GM21619 (cell line): ENCODE results near the gene LGALS12.

Source experiments
- ATAC-seq: cut with Tn5 transposase; IDR thresholded peaks from one replicate; pipeline ENCODE4 v1.9.1; 2021; ENCODE audit not compliant: unreplicated experiment

Gene LGALS12, protein sequence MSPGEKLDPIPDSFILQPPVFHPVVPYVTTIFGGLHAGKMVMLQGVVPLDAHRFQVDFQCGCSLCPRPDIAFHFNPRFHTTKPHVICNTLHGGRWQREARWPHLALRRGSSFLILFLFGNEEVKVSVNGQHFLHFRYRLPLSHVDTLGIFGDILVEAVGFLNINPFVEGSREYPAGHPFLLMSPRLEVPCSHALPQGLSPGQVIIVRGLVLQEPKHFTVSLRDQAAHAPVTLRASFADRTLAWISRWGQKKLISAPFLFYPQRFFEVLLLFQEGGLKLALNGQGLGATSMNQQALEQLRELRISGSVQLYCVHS

DNA sequence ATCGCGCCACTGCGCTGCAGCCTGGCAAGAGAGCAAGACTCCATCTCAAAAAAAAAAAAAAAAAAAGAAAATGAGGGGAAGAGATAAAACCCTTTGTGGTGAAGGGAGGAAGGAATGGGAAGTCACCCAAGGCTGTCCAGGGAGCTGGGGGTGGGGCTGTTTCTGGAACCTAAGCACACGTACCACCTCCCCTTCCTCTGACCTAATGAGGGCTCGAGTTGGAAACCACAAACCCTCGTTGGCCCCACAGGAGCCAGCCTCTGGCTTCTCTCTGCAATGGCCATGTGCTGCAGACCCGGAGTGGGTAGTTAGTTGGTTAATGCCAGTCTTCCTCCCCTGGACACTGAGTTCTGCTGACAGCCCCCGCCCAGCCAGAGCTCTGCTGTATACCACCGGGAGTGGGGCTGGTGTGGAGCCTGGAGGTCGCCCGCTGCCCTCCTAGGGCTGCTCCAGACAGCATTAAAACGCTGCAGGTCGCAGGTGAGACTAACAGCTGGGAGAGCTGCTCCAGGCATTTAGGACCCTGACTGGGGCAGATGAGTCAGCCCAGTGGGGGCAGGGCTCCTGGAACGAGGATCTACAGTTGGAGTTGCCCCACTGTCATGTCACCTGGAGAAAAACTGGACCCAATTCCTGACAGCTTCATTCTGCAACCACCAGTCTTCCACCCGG lies at the start of gene LGALS12:
TSS of gene LGALS12 (plus strand) at position 228 of the 672 bp plus-strand sequence. CDS start at position 603, 375 bp downstream.
- ATAC-seq: no peak

DNA sequence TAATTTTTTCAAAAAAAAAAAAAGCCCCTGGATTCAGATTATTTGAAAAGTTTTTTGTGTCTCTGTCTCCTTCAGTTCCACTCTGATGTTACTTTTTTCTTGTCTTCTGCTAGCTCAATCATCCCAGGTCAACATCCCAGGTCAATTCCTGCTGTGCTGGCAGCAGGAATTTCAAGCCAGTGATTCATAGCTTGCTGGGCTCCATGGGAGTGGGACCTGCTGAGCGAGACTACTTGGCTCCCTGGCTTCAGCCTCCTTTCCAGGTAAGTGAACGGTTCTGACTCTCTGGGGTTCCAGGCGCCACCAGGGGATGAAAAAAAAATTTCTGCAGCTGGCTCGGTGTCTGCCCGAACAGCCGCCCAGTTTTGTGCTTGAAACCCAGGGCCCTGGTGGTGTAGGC lies 46.3 kb upstream of the LGALS12 start:
- ATAC-seq: no peak

DNA sequence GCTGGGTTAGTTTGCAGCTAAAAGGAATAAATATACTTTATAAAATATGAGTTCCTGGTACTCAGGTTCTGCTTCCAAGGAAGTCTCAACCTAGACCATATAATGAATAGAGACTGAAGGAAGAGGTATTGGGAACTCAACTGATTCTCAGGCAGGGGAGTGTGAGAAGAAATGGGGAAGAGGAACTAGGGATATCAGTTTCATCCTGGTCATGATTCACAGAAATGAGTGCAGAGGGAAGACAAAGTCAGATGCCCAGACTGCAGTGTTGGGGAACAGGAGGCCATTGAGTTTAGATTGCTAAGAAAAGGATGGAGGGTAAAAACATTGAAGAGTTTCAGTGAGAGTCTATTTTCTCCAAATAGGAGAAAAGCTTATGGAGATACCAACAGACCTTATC lies 43.7 kb upstream of the LGALS12 start:
- ATAC-seq: no peak

DNA sequence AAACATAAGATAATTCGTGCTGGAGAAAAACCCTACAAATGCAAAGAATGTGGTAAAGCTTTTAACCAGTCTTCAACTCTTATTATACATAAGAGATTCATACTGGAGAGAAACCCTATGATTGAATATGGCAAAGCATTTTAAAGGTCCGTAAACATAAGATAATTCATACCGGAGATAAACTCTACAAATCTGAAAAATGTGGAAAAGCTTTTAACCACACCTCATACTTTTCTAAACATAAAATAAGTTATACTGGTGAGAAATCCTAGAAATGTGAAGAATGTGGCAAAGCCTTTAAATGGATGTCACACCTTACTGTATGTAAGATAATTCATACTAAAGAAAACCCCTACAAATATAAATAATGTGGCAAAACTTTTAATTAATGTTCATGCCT lies 35.6 kb upstream of the LGALS12 start:
- ATAC-seq: no peak

DNA sequence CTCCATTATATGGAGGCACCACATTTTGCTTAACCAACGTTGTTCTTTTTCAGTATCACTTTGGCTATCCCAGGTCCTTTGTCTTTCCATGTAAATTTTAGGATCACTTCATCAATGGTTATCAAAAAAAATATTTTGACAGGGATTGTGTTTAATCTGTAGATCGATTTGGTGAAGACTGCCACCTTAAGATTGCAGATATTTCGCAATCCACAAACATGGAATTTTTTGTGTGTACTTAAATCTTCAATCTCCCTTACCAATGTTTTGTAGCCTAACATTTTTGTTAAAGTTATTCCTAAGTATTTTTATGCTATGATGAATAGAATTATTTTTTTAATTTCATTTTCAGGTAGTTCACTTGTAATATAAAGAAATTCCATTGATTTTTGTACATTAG lies 33.5 kb upstream of the LGALS12 start:
- ATAC-seq: no peak

DNA sequence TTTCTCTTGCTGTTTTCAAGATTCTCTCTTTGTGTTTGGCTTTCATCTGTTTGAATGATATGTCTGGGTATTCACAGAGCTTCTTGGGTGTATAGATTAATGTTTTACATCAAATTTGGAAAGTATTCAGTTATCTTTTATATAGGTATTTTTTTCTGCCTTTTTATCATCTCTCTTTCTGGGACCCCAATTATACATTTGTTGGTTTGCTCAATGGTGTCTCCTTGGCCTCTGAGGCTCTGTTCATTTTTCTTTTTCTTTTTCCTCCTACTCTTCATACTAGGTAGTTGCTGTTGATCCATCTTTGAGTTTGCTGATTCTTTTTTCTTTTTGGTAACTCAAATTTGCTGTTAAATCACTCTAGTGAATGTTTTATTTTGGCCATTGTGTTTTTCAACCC lies 29.3 kb upstream of the LGALS12 start:
- no peak for ATAC-seq

DNA sequence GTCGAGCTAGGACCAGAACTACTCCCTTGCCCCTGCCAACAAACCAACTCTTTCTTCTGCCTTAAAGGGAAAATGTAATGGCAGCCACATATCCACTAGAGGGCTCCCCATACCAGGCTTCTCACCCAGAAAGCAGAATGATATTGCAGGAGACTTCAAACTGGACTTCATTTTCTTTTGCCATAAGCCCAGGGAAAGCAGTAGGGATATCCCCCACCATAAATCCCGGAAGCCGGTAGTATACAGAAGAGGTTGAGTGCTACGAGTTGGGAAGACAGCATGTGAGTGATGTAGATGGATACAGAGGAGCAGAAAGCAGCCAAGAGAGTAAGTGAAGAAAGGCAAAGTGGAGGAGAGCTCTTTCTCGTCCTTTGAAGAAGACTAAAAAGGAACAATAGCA lies 27.0 kb upstream of the LGALS12 start:
- no peak for ATAC-seq

DNA sequence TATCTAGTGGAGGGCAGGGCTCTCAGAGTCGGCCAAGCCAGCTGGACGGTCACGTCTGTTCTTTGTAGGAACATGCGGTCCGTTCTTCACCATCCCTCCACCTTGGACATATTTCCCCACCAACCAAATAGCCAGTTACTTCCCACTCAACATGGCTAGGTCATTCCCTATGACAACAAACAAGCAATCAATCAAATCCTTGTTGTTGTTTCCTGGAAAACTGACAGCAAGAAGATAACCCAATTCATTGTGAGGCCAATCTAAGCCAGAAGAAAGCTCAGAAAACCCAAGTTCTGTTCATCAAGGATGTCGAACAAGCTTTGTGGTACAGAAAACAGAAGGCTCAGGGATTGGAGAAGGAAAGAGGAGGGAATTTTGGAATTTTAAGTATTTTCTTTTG lies 25.8 kb upstream of the LGALS12 start:
- ATAC-seq: no peak

DNA sequence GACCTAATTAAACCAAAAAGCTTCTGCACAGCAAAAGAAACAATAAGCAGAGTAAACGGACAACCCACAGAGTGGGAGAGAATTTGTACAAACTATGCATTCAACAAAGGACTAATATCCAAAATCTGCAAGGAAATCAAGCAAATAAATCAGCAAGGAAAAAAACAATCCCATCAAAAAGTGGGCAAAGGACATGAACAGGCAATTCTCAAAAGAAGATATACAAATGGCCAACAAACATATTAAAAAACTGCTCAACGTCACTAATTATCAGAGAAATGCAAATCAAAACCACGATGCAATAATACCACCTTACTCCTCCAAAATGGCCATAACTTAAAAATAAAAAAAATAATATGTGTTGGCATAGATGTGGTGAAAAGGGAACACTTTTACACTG lies 20.1 kb upstream of the LGALS12 start:
- ATAC-seq: no peak

DNA sequence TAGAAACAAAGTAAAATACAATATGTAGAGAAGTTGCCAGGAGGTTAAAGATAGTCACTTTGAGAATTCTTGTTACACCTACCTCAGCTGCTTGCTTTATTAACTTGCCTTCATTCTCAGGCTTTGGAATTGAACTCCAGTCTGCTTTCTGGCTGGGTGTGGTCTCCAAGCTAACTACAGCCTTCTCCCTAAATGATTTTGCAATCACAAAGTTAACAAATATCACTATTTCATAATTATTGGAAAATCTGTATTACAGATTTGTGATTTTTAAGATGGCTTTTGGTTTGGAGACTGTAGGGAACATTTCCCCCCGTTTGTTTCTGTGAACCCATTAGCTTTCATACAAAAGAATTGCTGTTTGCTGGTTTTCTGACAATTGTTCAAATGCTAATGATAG lies 17.1 kb upstream of the LGALS12 start:
- ATAC-seq: no peak

DNA sequence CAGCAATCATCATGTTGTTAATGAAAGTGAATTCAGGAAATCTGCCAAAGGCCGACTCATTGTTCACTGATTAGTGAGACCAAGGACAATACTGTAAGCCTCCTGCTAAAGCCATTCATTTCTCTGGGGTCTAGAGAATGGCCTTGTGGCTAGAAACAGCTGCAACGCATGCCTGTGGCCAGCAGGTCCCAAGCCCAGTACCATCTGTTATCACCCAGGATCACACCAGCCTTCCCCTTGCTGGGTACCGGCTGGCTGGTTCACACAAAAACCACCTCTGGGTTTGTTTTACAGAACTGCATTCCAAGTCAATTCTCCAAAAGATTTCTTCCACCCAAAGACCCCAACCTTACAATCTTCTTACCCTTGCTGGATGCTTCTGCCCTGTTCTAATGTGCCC lies 16.0 kb upstream of the LGALS12 start:
- ATAC-seq: no peak

DNA sequence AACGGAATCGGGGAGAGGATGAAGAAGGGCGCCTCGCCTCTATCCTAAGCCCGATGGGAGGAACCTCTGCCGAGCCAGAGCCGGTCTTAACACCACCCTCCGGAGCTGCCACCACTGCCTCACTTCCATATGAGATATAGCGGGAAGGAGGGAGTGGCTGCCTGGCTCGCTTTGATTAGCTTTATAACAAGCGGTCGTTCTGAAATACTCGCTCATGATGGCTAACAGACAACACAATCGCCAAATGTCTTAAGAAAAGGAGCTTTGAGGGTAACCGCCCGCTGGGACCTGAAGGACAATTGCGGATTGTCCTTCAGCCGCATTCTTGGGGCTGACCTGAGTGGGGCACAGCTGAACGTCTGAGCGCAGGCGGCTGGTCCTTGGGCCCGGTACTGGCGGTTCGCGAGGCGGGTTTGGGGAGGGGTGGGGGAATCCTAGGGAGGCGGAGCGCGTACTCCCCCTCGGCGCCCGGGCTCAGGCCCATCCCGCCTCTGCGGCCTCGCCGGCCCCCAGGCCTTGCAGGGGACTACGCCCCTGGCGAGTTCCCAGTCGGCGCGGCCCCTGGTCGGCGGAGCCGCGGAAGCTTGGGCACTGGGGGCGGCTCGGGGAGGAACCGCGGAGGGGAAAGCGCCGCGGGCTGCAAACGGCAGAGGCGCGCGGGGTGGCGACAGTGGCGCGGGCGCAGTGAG lies 15.2 kb upstream of the LGALS12 start, which contains the start of gene PLAAT5:
TSS of gene PLAAT5 (minus strand) at position 617 of the 689 bp plus-strand sequence. CDS start at position 484, 133 bp downstream.
- no peak for ATAC-seq

DNA sequence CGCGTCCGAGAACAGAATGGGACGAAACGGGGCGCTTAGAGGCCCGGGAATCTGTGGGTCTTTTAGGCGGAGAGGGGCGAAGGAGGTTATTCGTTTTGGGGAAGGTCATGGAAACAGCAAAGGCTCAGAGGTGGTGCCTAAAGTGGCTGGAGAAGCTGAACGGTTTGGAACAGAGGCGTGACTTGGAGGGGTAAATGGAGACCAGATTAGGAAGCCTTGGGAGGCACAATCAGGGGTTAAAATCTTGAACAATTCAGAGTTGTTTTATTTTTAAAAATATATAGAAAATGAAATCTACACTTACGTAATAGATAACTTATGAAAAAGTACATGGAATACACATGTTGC lies 14.7 kb upstream of the LGALS12 start:
- ATAC-seq: no peak

DNA sequence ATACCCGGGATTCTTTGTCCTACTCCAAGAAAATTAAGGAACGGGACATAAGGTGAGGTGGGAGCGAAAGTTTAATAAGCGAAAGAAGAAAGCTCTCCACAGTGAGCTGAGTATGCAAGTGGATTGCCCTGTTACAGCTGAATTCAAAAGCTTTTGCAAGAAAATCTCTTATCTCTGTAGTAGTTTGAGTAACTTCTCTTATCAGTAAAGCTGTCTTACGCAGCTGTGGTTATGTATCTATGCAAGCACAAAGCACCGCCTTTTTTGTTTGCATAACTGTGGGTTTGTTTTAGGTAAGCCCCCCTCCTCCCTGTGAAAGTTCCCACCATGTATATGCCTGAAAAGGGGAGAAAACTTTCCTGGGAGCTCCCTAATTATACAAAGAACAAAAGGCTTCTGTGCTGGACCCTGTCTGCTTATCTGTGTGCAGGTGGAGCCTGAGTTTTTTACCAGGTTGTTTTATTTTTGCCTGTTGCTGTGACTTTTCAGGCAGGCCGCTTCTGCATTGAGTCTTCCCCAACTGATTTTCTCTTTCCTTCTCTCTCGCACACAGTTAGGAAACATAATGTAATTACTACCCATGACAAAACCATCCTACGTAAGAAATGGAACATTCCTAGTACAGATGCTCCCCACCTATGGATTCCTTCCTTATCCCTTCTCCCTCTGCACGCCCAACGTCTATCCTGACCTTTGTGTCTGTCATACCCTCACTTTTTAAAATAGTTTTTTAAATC lies 14.1 kb upstream of the LGALS12 start:
- no peak for ATAC-seq

DNA sequence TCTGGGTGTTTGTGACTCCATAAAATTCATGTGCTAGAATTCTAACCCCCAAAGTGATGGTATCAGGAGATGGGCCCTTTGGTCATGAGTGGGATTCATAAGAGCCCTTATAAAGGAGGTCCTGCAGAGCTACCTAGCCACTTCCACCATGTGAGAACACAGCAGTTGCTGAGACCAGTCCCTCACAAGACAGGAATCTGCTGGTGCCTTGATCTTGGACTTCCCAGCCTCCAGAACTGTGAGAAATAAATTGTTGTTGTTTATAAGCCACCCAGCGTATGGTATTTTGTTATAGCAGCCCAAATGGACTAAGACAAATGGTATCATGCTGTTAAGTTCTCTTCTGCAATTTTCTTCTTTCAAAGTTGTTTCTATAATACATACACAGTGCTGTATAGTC lies 13.4 kb upstream of the LGALS12 start:
- no peak for ATAC-seq

DNA sequence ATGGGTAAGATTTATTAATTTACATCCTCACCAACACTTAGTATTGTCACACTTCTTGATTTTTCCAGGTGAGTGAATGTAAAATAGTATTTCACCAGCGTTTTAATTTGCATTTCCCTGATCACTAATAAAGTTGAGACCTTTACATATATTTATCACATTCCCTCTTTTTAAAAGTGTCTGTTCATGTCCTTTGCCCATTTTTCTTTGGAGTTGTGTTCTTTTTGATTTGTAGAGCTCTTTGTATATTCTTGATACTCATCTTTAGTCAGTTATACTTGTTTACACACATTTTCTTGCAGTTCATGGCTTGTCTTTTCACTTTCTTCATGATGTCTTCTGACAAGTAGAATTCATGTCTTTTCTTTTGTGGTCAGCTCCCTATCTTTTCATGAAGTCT lies 12.8 kb upstream of the LGALS12 start:
- ATAC-seq: no peak

DNA sequence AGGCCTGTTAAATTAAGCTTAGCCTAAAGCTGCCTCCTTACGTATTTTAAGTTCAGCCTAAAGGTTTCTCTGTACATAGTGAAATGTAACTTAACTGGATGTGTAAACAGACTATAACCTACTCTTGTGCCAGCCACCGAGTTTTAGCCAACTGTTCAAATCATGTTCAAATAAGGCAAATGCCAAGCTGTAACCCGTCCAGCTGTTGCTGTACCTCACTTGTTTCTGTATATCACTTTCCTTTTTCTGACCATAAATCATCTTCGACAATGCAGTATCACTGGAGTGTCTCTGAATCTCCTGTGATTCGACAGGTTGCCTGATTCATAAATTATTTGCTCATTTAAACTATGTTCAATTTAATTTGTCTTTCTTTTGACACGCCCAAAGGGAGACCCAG lies 10.9 kb upstream of the LGALS12 start:
- ATAC-seq: no peak

DNA sequence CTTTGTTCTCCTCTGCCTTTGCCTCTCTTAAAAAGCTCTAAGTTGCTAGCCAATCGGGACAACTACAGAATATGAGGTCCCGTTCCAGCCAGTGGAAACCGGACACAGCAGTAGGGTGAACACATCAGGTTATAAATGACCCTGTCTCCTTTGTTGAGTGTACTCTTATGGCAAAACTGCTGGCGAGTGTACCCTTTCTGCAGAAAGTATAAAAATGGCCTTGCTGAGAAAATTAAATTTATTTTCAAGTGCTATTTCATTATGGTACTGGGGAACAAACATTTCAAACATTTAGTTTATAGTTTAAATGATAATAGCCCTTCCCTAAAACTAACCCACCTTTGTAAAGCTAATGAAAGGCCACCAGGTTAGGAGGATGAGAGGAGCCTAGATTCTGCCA lies 6.0 kb upstream of the LGALS12 start:
- no peak for ATAC-seq

DNA sequence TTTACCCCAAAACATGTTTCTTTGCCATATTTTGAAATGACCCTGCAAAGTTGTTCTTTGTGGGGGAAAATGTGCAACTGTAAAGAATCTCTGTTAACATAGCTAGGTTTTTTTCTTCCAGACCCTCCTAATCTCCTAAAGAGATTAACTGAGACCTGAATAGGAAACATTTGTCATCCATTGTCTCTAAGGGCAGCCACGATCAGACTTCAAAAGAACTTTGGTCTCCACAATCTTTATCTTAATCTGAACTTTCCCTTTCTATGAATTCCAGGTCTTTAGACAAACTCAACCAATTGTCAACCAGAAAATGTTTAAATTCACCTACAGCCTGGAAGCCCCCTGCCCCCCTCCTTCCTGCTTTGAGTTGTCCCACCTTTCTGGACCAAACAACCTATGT lies 4.6 kb upstream of the LGALS12 start:
- no peak for ATAC-seq

DNA sequence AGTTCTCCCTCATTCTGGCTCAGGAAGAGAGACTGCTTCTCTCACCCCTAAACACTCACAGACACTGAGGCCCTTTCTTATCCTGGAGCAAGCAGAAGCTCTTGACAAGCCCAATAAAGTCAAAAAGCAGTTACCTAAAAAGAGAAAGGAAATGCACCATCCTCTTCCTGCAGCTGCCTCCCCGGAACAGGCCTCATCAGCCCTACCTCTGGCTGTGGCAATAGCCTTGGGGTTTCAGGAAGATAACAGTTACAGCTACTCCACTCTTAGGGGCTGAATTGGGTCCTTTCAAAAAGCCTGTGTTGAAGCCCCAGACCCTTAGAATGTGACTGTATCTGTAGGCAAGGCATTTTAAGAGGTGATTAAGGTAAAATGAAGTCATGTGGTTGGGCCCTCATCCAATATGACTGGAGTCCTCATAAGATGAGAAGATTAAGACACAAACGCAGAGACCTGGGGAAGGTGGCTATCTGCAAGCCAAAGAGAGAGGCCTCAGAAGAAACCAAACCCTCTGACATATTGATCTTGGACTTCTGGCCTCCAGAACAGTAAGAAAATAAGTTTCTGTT lies 3.5 kb upstream of the LGALS12 start:
- ATAC-seq: no peak

DNA sequence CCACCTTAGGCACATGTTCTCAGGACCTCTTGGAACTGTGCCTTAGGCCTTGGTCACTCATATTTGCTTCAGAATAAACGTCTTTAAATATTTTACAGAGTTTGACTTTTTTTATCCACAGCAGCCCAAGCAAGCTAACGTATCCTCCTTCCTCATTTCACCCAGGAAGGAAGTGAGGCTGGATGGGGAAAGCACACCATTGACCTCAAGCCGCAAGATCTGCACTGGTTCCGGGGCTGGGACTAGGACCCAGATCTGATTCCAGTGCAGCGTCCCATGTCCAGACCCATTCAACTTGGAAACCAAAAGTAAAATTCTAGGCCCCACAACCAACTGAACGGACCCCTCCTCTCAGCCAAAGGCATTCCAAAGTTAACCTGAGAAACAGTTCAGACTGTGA lies 2.4 kb upstream of the LGALS12 start:
- no peak for ATAC-seq
